H1 (cell line): ENCODE data around the gene MNAT1. TPM values are rescaled to one million over a fixed set of nuclear protein-coding genes. Genes with fewer than 3 reads are reported as not detected.

ENCODE experiments used
- BACH1 ChIP-seq: IDR thresholded peaks from 2 replicates; pipeline ENCODE4 v1.6.1; 2012; ENCODE audit warnings: low read length, improper control_type of control experiment
- CTBP2 ChIP-seq: IDR thresholded peaks from 2 replicates; pipeline ENCODE4 v1.7.0; 2011; ENCODE audit warnings: borderline replicate concordance, mild to moderate bottlenecking, moderate library complexity, mixed read lengths, low read length; ENCODE audit not compliant: insufficient read depth, insufficient read length
- FOSL1 ChIP-seq: IDR thresholded peaks from 2 replicates; pipeline ENCODE4 v1.6.1; 2011; ENCODE audit warnings: mild to moderate bottlenecking, low read depth, low read length, moderate library complexity; ENCODE audit not compliant: insufficient read depth
- POLR2AphosphoS5 ChIP-seq: IDR thresholded peaks from 2 replicates; pipeline ENCODE4 v1.6.1; 2011; ENCODE audit warnings: low read depth, low read length
- POU5F1 ChIP-seq: IDR thresholded peaks from 2 replicates; pipeline ENCODE4 v1.6.1; 2011; ENCODE audit warnings: low read depth, mild to moderate bottlenecking, low read length, moderate library complexity
- RAD21 ChIP-seq, 2 experiments: IDR thresholded peaks in 1 of 2; conservative IDR thresholded peaks in 1 of 2; 2 replicates each; pipeline ENCODE4 v1.6.1; 2011; ENCODE audit warnings: low read depth in 2 of 2, low read length in 2 of 2, improper control_type of control experiment in 1 of 2, inconsistent platforms in 1 of 2, mild to moderate bottlenecking in 1 of 2, moderate library complexity in 1 of 2
- SP4 ChIP-seq: IDR thresholded peaks from 2 replicates; pipeline ENCODE4 v1.6.1; 2012; ENCODE audit warnings: low read length, inconsistent platforms
- SRF ChIP-seq: IDR thresholded peaks from 2 replicates; pipeline ENCODE4 v1.6.1; 2011; ENCODE audit warnings: mild to moderate bottlenecking, low read depth, low read length, moderate library complexity
- TAF1 ChIP-seq: IDR thresholded peaks from 2 replicates; pipeline ENCODE4 v1.6.1; 2011; ENCODE audit warnings: mild to moderate bottlenecking, low read depth, low read length
- TCF12 ChIP-seq: IDR thresholded peaks from 2 replicates; pipeline ENCODE4 v1.6.1; 2011; ENCODE audit warnings: low read depth, mild to moderate bottlenecking, low read length
- polyA plus RNA-seq, 7 experiments: library from polyadenylated mRNA; depleted of rRNA in 3 of 7; stranded (reverse) in 5 of 7; unstranded in 2 of 7; fragments of >200 nt in 5 of 7; fragments of 200-250 nt in 2 of 7; gene quantifications; 1 replicate in 5 of 7; 2 replicates in 1 of 7; 4 replicates in 1 of 7; pipeline versions ENCODE4 v1.2.1 to v1.2.3, GENCODE V29; 2011 to 2013; ENCODE audit warnings: missing spikeins in 2 of 7, mixed read lengths in 2 of 7
- total RNA-seq: library from RNA; stranded (reverse); fragmentation: NEBNext Ultra II Directional; extraction: Animal tissue kit (Norgen Biotek cat#: 25700); gene quantifications from 2 replicates; pipeline ENCODE4 v1.2.1, GENCODE V29; 2021
- TF ChIP-seq, protein P1 (sequence below): IDR thresholded peaks from 2 replicates; pipeline ENCODE4 v1.6.1; 2012; ENCODE audit warnings: inconsistent platforms
- TF ChIP-seq, protein P2 (sequence below): IDR thresholded peaks from 2 replicates; pipeline ENCODE4 v1.6.1; 2011; ENCODE audit warnings: low read length, improper control_type of control experiment
- TF ChIP-seq, protein P3 (sequence below): IDR thresholded peaks from 2 replicates; pipeline ENCODE4 v1.6.1; 2012; ENCODE audit warnings: low read length, inconsistent platforms
- TF ChIP-seq, protein P4 (sequence below), 3 experiments: IDR thresholded peaks; 1 replicate in 2 of 3; 2 replicates in 1 of 3; pipeline versions ENCODE4 v1.5.1 to v1.6.1; 2011; ENCODE audit warnings: low read length in 3 of 3, mild to moderate bottlenecking in 3 of 3, inconsistent platforms in 2 of 3, low read depth in 1 of 3, moderate library complexity in 1 of 3; ENCODE audit not compliant: insufficient read depth in 1 of 3; ENCODE audit errors: control extremely low read depth in 1 of 3
- TF ChIP-seq, protein P5 (sequence below): IDR thresholded peaks from 2 replicates; pipeline ENCODE4 v1.6.1; 2011; ENCODE audit warnings: low read depth, mild to moderate bottlenecking, low read length; ENCODE audit not compliant: insufficient read depth
- TF ChIP-seq, protein P6 (sequence below): IDR thresholded peaks from 2 replicates; pipeline ENCODE4 v1.6.1; 2012; ENCODE audit warnings: inconsistent platforms

Gene MNAT1
- total and polyA plus RNA-seq, 2 of the 8 experiments (the other 6 are each of a cell fraction or from before 2014, with no cell fraction given), result 34.7 to 52.1 TPM

DNA sequence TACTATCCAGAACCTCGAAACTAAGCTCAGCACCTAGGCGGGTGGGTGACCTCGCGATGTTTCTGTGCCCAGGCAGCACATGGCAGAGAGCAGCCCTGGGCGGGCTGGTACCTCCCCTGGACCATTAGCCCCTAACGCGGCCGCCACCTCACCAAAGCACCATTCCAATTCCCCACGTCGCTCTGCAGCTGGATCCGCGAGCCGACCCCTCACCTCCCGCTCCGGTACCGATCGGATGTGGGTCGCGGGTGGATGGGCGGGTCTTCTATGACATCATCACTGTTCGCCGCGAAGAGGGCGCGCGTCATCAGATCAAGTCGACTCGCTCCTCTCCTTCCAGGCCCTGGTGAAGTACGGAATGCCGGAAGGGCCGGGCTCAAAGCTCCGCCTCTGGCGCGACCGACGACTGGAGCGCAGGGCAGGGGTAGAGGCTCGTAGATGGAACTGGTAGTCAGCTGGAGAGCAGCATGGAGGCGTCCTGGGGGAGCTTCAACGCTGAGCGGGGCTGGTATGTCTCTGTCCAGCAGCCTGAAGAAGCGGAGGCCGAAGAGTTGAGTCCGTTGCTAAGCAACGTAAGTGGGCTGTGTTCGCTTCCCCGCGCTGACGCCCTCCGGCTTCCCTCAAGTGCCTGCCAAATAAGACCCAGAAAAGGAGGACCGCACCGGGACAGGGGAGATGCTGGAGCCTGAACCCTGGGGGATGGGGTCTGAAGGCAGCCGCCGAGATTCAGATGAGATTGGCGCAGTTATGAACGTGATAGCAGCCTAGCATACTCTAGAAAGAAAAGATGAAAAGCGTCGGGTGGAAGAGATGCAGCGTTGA is 246.5 kb downstream of the MNAT1 start, which contains the start of the genes SLC38A6 and TRMT5 (continued):
- TF ChIP-seq, protein P1, sequence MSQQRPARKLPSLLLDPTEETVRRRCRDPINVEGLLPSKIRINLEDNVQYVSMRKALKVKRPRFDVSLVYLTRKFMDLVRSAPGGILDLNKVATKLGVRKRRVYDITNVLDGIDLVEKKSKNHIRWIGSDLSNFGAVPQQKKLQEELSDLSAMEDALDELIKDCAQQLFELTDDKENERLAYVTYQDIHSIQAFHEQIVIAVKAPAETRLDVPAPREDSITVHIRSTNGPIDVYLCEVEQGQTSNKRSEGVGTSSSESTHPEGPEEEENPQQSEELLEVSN, result peak; percentile 75; the same call in 1 of the 2 replicates
- no peak for TF ChIP-seq CTBP2
- TF ChIP-seq, protein P2, sequence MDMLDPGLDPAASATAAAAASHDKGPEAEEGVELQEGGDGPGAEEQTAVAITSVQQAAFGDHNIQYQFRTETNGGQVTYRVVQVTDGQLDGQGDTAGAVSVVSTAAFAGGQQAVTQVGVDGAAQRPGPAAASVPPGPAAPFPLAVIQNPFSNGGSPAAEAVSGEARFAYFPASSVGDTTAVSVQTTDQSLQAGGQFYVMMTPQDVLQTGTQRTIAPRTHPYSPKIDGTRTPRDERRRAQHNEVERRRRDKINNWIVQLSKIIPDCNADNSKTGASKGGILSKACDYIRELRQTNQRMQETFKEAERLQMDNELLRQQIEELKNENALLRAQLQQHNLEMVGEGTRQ, result no peak
- TF ChIP-seq BACH1, result peak; percentile 51; the same call in 1 of the 2 replicates
- TF ChIP-seq, protein P3, sequence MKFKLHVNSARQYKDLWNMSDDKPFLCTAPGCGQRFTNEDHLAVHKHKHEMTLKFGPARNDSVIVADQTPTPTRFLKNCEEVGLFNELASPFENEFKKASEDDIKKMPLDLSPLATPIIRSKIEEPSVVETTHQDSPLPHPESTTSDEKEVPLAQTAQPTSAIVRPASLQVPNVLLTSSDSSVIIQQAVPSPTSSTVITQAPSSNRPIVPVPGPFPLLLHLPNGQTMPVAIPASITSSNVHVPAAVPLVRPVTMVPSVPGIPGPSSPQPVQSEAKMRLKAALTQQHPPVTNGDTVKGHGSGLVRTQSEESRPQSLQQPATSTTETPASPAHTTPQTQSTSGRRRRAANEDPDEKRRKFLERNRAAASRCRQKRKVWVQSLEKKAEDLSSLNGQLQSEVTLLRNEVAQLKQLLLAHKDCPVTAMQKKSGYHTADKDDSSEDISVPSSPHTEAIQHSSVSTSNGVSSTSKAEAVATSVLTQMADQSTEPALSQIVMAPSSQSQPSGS, result no peak; the same call in 1 of the 2 replicates
- peak; percentile 89; the same call in 1 of the 2 replicates for TF ChIP-seq TAF1
- no peak for TF ChIP-seq TCF12
- TF ChIP-seq POLR2AphosphoS5, result peak; percentile 96
- no peak for TF ChIP-seq FOSL1
- no peak for TF ChIP-seq POU5F1
- TF ChIP-seq, protein P4, sequence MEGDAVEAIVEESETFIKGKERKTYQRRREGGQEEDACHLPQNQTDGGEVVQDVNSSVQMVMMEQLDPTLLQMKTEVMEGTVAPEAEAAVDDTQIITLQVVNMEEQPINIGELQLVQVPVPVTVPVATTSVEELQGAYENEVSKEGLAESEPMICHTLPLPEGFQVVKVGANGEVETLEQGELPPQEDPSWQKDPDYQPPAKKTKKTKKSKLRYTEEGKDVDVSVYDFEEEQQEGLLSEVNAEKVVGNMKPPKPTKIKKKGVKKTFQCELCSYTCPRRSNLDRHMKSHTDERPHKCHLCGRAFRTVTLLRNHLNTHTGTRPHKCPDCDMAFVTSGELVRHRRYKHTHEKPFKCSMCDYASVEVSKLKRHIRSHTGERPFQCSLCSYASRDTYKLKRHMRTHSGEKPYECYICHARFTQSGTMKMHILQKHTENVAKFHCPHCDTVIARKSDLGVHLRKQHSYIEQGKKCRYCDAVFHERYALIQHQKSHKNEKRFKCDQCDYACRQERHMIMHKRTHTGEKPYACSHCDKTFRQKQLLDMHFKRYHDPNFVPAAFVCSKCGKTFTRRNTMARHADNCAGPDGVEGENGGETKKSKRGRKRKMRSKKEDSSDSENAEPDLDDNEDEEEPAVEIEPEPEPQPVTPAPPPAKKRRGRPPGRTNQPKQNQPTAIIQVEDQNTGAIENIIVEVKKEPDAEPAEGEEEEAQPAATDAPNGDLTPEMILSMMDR (IDR thresholded peaks at IDR 0.05; ENCODE audit: control extremely low read depth in 1 of 3, insufficient read depth in 1 of 3, low read depth in 1 of 3, low read length in 3 of 3), result no peak
- TF ChIP-seq SP4, result 0 out of 2 replicates have a peak, but pooled peaks have one; percentile 79
- TF ChIP-seq, protein P5, sequence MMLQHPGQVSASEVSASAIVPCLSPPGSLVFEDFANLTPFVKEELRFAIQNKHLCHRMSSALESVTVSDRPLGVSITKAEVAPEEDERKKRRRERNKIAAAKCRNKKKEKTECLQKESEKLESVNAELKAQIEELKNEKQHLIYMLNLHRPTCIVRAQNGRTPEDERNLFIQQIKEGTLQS, result peak; percentile 88
- TF ChIP-seq, protein P6, sequence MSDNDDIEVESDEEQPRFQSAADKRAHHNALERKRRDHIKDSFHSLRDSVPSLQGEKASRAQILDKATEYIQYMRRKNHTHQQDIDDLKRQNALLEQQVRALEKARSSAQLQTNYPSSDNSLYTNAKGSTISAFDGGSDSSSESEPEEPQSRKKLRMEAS, result peak; percentile 92
- TF ChIP-seq SRF, result peak; percentile 74
- peak; percentile 11 to 22; a peak in 1 of 4 replicates for TF ChIP-seq RAD21 (IDR thresholded peaks at IDR 0.05 in 1 of 2, conservative IDR thresholded peaks at IDR 0.05 in 1 of 2; ENCODE audit: low read depth in 2 of 2, low read length in 2 of 2)
